DOHH2 (cell line): ENCODE data around the gene PARS2.

Source experiments
- H3F3A ChIP-seq: fragments of 200-600 bp; sonication (generic), shearing (Covaris generic); 2 replicates; pipeline ENCODE4 v1.6.0; 2016; ENCODE audit warnings: antibody characterized with exemption, mild to moderate bottlenecking; ENCODE audit not compliant: control insufficient read depth, insufficient read depth
- H3K27ac ChIP-seq: fragments of 200-600 bp; sonication (generic); 2 replicates; pipeline ENCODE4 v1.5.1; 2014; ENCODE audit warnings: low read depth, mild to moderate bottlenecking, low read length, moderate library complexity
- H3K27me3 ChIP-seq: fragments of 200-600 bp; sonication (generic); 2 replicates; pipeline ENCODE4 v1.6.1; 2014; ENCODE audit warnings: mild to moderate bottlenecking, low read length, mixed read lengths; ENCODE audit not compliant: control insufficient read depth
- H3K36me3 ChIP-seq: fragments of 200-600 bp; sonication (generic); 2 replicates; pipeline ENCODE4 v1.6.1; 2014; ENCODE audit warnings: mild to moderate bottlenecking, low read length, moderate library complexity, mixed read lengths; ENCODE audit not compliant: control insufficient read depth
- H3K4me1 ChIP-seq: fragments of 200-600 bp; sonication (generic); 2 replicates; pipeline ENCODE4 v1.6.1; 2014; ENCODE audit warnings: mild to moderate bottlenecking, low read length, mixed read lengths; ENCODE audit not compliant: control insufficient read depth
- H3K4me2 ChIP-seq: fragments of 200-600 bp; sonication (generic); 2 replicates; pipeline ENCODE4 v1.6.0; 2014; ENCODE audit warnings: mild to moderate bottlenecking, low read length, moderate library complexity
- H3K4me3 ChIP-seq: fragments of 200-600 bp; sonication (generic); 2 replicates; pipeline ENCODE4 v1.5.1; 2014; ENCODE audit warnings: mild to moderate bottlenecking, low read length, mixed read lengths
- H3K79me2 ChIP-seq: fragments of 200-600 bp; sonication (generic); 2 replicates; pipeline ENCODE4 v1.6.1; 2014; ENCODE audit warnings: mild to moderate bottlenecking, low read length, mixed read lengths; ENCODE audit not compliant: control insufficient read depth
- H3K9me2 ChIP-seq: fragments of 200-600 bp; sonication (generic); replicated peaks from 2 replicates; pipeline ENCODE4 v1.6.1; 2014; ENCODE audit warnings: mild to moderate bottlenecking, low read length, mixed read lengths; ENCODE audit not compliant: control insufficient read depth
- H3K9me3 ChIP-seq: fragments of 200-600 bp; sonication (generic); 2 replicates; pipeline ENCODE4 v1.6.1; 2014; ENCODE audit warnings: antibody characterized with exemption, low read length, mixed read lengths; ENCODE audit not compliant: control insufficient read depth, insufficient read depth
- H4K20me1 ChIP-seq: fragments of 200-600 bp; sonication (generic); 2 replicates; pipeline ENCODE4 v1.6.0; 2014; ENCODE audit warnings: low read depth, mild to moderate bottlenecking, antibody characterized with exemption, low read length, moderate library complexity; ENCODE audit not compliant: control insufficient read depth, insufficient read depth
- EZH2phosphoT487 ChIP-seq: fragments of 200-600 bp; sonication (generic); IDR thresholded peaks from 2 replicates; pipeline ENCODE4 v1.6.1; 2017; ENCODE audit warnings: borderline replicate concordance, mild to moderate bottlenecking, antibody characterized with exemption, low read length, moderate library complexity, mixed read lengths
- TF ChIP-seq, protein P1 (sequence below): fragments of 200-600 bp; sonication (generic); IDR thresholded peaks from one replicate; pipeline ENCODE4 v1.5.1; 2014; ENCODE audit warnings: antibody characterized with exemption, mild to moderate bottlenecking, low read depth, low read length; ENCODE audit not compliant: poor library complexity, severe bottlenecking

Gene PARS2

GRCh38 chr1:54754486-54755285 lies 9.6 kb downstream of the PARS2 start:
- Histone ChIP-seq H3F3A (no peaks in the 10 kb centered on the region), H3K9me3 (no peaks in the 10 kb centered on the region), H4K20me1 (no peaks in the 10 kb centered on the region), H3K4me1 (no peaks in the 10 kb centered on the region), H3K27me3 (no peaks in the 10 kb centered on the region), H3K4me3 (no peak overlapping the region), H3K79me2 (no peaks in the 10 kb centered on the region), H3K27ac (no peak overlapping the region), H3K4me2 (no peak overlapping the region), H3K36me3 (peaks cover 20% of the 10 kb centered on the region), H3K9me2 (no peaks in the 10 kb centered on the region)
- no peak for TF ChIP-seq EZH2phosphoT487
- TF ChIP-seq, protein P1, sequence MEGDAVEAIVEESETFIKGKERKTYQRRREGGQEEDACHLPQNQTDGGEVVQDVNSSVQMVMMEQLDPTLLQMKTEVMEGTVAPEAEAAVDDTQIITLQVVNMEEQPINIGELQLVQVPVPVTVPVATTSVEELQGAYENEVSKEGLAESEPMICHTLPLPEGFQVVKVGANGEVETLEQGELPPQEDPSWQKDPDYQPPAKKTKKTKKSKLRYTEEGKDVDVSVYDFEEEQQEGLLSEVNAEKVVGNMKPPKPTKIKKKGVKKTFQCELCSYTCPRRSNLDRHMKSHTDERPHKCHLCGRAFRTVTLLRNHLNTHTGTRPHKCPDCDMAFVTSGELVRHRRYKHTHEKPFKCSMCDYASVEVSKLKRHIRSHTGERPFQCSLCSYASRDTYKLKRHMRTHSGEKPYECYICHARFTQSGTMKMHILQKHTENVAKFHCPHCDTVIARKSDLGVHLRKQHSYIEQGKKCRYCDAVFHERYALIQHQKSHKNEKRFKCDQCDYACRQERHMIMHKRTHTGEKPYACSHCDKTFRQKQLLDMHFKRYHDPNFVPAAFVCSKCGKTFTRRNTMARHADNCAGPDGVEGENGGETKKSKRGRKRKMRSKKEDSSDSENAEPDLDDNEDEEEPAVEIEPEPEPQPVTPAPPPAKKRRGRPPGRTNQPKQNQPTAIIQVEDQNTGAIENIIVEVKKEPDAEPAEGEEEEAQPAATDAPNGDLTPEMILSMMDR, result no peak

- no peak overlapping the region for H3K4me2 ChIP-seq
- H3K27me3 ChIP-seq, result no peaks in the 10 kb centered on the region
- H3K4me3 ChIP-seq, result no peak overlapping the region
- H3K9me2 ChIP-seq, result no peaks in the 10 kb centered on the region
- H3K27ac ChIP-seq, result no peak overlapping the region
- H3K9me3 ChIP-seq, result no peaks in the 10 kb centered on the region
- no peaks in the 10 kb centered on the region for H3K79me2 ChIP-seq
- H3K4me1 ChIP-seq, result no peaks in the 10 kb centered on the region
- TF ChIP-seq, protein P1, result no peak
- H3F3A ChIP-seq, result no peaks in the 10 kb centered on the region
- H3K36me3 ChIP-seq, result peaks cover 20% of the 10 kb centered on the region
- no peaks in the 10 kb centered on the region for H4K20me1 ChIP-seq
These were observed 10.3 kb downstream of the PARS2 start for GRCh38 chr1:54754045-54754444.

GRCh38 chr1:54751426-54751825 lies 12.9 kb downstream of the PARS2 start:
- Histone ChIP-seq H3K27me3 (no peaks in the 10 kb centered on the region), H4K20me1 (no peaks in the 10 kb centered on the region), H3K4me1 (no peaks in the 10 kb centered on the region), H3K4me3 (no peak overlapping the region), H3F3A (no peaks in the 10 kb centered on the region), H3K9me3 (no peaks in the 10 kb centered on the region), H3K79me2 (no peaks in the 10 kb centered on the region), H3K36me3 (no peaks in the 10 kb centered on the region), H3K4me2 (no peak overlapping the region), H3K27ac (no peak overlapping the region), H3K9me2 (no peaks in the 10 kb centered on the region)
- TF ChIP-seq, protein P1, result no peak
- no peak for TF ChIP-seq EZH2phosphoT487
